Measurements from ENCODE around the gene SLCO6A1.

The SLCO6A1 gene

DNA sequence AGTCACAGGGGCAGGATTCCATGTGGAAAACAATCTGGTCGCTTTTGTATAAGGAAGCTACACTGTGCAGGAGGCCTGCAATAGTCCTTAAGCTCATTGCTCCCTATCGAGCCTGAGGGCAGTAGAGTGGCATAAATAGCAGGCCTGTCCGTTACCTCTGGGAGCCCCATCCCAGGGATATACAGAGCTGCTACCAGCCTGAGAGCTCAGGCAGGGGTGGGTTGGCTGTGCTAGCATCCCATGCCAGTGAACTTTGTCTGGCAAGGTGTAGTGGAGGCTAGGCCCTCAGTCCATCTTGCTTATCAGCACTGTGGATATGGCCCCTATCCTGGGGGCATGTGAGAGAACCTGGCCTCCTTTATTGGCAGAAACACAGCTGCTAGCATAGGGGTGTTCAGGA is 47.7 kb downstream of the SLCO6A1 start:
- no peak for DNase-seq

DNA sequence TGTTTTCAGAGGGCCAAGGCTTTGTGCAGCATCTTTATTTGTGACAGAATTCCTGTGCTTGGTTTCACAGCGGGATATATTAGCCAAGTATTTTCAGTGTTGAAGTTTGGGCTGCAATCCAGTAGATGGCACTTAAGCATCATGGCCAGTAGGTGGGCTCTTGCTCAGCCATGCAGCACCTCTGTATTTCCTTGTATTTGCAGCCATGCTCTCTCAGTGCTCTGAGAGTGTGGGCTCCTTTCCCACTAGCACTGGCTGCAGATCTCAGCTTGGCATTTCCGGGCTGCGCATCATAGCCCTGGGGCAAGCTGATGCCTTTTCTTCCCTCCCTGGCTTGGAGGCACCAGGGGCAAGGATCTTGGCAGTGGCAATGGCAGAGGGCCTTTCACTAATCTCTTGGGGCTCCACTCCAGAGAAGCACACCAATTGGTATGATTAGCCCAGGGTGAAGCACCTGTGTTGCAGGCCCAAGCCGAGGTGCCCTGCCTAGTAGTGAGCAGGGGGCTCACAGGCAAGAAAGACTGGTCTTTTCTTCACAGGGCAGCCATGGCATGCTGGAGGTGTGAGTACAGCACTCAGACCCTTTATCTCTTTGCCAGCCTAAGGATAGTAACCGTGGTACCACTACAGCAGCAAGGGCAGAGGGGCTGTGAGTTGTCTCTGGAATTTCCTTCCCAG is 48.3 kb downstream of the SLCO6A1 start:
- no peak for DNase-seq

DNA sequence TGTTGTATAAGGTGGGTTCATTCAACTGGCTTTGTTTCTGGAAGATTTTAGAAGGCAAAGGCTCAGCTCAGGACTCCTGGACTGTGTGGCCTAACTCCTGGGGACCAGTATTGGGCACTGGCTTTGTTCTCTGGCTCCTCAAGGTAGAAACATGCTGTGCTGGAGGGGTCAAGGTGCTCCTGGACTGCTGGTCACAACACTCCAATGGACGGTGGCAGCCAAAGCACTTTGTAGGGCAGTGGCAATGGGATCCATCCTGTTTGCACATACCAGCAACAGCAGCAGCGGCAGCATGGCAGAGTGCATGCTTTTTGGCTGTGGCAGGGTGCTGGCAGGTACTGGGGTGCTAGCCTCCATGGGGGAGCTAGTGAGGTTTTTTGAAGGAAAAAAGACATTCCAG is 65.3 kb downstream of the SLCO6A1 start:
- DNase-seq: no peak

DNA sequence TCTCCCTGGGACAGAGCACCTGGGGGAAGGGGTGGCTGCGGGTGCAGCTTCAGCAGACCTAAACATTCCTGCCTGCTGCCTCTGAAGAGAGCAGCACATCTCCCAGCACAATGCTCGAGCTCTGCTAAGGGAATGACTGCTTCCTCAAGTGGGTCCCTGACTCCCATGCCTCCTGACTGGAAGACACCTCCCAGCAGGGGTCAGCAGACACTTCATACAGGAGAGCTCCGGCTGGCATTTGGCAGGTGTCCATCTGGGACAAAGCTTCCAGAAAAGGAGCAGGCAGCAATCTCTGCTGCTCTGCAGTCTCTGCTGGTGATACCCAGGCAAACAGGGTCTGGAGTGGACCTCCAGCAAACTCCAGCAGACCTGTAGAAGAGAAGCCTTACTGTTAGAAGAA is 77.2 kb downstream of the SLCO6A1 start:
- DNase-seq: no peak

DNA sequence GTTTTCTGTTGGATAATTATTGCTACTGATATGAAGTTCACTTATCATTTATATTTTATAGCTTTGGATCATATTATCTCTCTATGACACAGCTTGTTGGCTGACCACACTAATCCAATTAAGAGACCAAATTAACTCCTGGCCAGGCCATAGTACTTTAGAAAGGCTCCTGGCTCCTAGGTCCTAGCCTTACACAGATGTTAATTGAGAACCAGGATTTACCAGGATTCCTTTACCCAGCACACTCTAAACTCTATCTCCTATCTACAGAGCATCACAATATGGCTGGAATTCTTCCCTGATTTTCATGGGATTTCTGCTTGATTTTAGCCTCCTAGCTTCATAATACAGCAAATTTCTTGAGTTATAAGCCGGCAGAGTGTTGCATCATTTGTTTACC is 80.3 kb downstream of the SLCO6A1 start:
- no peak for DNase-seq

DNA sequence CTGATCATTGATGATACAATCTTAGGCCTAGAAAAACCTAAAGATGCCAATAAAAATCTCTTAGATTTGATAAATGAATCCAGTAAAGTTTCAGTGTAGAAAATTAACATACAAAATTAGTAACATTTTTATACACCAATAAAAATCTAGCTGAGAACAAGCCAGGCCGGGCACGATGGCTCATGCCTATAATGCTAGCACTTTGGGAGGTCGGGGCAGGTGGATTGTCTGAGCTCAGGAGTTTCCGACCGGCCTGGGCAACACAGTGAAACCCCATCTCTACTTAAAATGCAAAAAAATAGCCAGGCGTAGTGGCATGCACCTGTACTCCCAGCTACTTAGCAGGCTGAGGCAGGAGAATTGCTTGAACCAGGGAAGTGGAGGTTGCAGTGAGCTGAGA is 84.4 kb downstream of the SLCO6A1 start:
- DNase-seq: no peak

DNA sequence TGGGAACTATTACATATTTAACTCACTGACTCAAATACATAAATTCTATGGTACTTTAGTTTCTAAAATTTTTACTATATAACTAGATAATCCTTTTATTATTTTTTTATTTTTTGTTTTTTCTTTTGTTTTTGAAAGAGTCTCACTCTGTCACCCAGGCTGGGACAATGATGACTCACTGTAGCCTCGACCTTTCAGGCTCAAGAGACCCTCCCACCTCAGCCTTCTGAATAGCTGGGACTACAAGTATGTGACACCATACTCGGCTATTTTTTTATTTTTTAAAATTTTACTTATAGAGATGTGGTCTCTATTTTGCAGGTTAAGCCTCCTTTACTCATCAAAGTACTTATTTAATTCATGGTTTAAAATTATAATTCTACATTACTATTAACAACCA is 110.6 kb downstream of the SLCO6A1 start:
- no peak for DNase-seq

DNA sequence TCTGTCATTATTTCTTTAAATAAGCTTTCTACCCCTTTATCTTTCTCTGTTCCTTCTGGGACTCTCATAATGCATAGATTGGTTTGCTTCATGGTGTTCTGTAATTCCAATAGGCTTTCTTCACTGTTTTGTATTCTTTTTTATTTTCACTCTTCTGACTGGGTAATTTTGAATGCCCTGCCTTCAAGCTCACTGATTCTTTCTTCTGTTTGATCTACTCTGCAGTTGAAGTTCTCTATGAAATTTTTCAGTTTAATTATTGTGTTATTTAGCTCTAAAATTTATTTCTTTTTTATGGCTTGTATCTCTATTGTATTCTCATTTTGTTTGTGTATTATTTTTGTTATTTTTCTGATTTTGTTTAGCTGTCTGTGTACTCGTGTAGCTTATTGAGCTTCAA is 113.4 kb downstream of the SLCO6A1 start:
- no peak for DNase-seq

DNA sequence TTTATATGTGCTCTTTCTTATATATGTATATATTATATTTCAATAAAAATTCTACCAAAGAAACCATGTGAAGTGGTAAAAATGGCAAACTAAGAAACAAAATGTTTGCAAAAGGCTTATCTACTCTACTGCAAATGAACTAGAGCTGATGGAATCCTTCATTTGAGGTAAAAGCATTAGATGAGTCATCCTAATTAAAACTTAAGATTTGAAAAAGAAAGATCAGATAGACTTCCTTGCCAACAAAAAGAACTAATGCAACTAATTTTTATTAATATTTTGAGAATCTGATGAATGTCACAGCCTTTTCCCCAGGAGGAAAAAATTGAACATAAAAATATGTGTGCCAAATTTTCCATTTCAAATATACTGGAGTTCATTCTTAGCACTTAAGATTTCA is 118.6 kb downstream of the SLCO6A1 start:
- no peak for DNase-seq

DNA sequence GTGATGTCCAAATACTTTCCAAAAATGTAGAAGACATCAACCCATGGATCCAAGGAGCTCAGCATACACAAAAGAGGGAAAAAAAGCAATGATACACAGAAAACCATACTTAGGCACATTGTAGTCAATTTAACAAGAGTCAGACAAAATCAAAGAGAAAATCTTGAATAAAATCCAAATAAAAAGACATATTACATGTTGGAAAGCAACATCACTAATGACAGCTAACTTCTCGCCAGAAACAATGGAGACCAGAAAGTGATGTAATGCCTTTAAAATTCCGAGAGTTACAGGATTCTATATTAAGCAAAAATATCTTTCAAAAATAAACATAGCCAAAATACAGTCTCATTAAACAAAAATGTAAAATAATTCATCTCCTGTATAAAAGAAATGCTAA is 122.9 kb downstream of the SLCO6A1 start:
- no peak for DNase-seq

DNA sequence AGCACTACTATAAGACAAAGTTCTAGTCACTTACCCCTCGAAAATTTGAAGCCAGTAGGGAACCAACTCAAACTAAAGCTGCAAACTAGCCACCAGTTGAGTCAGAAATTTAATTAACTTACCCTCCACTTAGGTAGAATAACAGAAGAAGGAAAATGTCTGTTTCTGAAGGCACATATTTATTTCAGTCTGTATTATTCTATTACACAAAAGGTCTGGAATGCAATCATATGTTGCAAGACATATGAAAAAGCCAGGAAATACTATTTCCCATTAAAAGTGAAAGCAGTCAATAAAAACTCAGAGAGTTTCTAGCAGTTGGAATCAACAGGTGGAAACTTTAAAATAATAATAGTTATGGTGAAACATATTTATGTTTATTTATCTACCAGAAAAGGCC is 123.5 kb downstream of the SLCO6A1 start:
- DNase-seq: no peak

DNA sequence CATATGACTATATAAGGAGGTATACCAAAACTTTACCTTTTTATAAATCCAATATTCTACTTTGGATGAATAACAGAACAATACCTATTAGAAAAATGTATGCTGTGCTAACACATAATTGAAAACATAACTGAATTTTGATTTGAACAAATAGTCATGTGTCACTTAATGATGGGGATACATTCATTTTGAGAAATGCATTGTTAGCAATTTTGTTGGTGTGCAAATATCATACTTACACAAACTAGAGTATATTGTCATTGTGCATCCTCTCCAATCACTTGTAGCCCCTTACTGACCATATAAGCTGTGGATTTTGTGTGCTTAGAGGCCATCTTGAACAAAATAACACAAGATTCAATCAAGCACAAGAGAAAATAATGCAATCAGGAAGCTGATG is 130.4 kb downstream of the SLCO6A1 start:
- no peak for DNase-seq

DNA sequence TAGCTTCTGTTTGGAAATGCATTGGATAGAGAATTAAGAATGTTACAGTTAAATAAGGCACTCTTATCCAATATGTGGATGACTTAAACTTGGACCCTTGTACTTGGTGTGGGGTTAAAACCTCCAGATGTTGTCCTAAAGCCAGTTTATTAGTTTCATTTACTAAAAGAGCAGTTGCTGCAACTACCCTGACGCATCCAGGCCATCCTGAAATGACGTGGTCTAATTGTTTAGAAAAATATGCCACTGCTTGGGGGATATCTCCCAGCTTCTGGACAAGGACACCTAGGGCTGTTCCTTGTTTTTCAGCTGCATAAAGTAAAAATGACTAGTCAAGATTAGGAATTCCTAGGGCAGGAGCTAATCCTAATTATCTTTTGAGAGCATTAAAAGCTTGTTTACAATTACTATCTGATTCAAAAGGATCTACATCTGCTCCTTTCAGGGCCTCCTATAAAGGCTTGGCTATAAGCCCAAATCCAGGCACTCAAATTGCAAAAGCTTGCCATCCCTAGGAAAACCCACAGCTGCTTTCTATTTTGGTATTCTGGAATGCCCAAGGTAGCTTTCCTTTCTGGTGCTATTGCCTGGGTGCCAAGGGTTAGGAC is 157.0 kb downstream of the SLCO6A1 start:
- peak; percentile 86 for DNase-seq

DNA sequence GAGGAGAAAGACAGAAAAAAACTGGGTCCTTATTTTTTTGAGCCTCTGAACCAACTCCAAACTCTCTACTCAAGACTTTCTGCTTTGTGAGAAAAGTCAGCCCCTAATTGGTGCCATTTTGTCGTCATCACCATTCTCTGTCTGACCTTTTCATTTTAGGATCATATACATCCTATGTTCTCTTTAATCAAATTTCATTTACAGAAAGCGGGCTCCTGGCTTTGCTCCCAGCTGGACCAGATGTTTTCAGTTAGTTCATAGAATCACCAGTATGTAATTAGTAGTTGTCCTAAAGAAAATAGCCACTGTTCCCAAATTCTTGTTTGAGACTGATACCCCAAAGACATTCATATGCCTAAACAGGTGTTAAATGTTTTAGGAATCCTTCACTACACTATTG is 174.1 kb downstream of the SLCO6A1 start:
- DNase-seq: no peak
